Right renal cortex interstitium (tissue), 3 donors: ENCODE data around the gene CD81. TPM values are rescaled to one million over a fixed set of nuclear protein-coding genes. Genes with fewer than 3 reads are reported as not detected.

Experiments
- polyA plus RNA-seq, 3 donors: library from polyadenylated mRNA; unstranded; fragments of 120-200 nt; gene quantifications; one replicate each; pipeline ENCODE4 v1.2.1, GENCODE V29; 2013; ENCODE audit not compliant: insufficient read length in 3 of 3

The CD81 gene
- polyA plus RNA-seq, 3 donors, result 535 to 636 (median 610) TPM

Other genes with a start within 250 kb of the CD81 start
- 100 to 1,000 TPM; 718 to 837 (median 829) TPM for gene IGF2, start 237.9 kb upstream of the CD81 start, polyA plus RNA-seq
- not detected for gene INS, start 216.1 kb upstream of the CD81 start, polyA plus RNA-seq
- gene TH, start 205.5 kb upstream of the CD81 start, polyA plus RNA-seq, result 1 to 10 TPM in 1 of 3 donors, under 1 TPM in 2; 0.74 to 1.3 (median 0.97) TPM
- 1 to 10 TPM; 1.9 to 2.7 (median 2.0) TPM for gene ASCL2, start 106.7 kb upstream of the CD81 start, polyA plus RNA-seq
- under 1 TPM; 0.55 to 0.82 (median 0.56) TPM for gene C11orf21, start 75.4 kb upstream of the CD81 start, polyA plus RNA-seq
- gene TSPAN32, start 75.3 kb upstream of the CD81 start, polyA plus RNA-seq, result 1 to 10 TPM; 1.9 to 2.3 (median 2.2) TPM
- 10 to 100 TPM; 27.6 to 33.3 (median 31.6) TPM for gene TSSC4, start 23.4 kb downstream of the CD81 start, polyA plus RNA-seq
- gene TRPM5, start 67.2 kb downstream of the CD81 start, polyA plus RNA-seq, result 1 to 10 TPM; 1.7 to 2.2 (median 2.1) TPM
- 10 to 100 TPM in 2 of 3 donors, 1 to 10 TPM in 1; 8.4 to 11.8 (median 10.2) TPM for gene KCNQ1, start 67.7 kb downstream of the CD81 start, polyA plus RNA-seq